GM19043 (cell line): Measurements from ENCODE around the gene INCA1.
A peak's percentile ranks its signal among the peaks of the same experiment; 100 is the strongest.

Experiments used
- ATAC-seq: cut with Tn5 transposase; IDR thresholded peaks from one replicate; pipeline ENCODE4 v1.9.1; 2021; ENCODE audit warnings: low read depth; ENCODE audit not compliant: unreplicated experiment

Gene INCA1

DNA sequence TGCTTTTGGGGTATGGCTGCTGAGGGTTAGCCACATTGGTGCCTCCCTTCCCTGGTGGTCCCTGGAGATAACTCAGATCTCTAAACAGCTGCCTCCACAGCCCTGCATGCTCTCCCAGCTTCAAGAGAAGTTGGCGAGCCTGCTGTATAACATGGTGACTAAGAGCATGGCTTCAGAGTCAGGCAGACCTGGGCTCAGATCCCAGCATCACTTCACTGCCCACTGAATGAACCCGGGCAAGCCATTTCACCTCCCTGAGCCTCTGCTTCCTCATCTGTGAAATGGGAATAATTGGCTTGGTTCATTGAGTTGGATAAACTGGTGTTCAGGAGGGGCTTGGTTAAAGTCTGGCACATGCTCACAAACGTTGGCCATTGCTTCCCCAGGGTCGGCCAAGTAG, 17.0 kb upstream of the INCA1 start:
- no peak for ATAC-seq

DNA sequence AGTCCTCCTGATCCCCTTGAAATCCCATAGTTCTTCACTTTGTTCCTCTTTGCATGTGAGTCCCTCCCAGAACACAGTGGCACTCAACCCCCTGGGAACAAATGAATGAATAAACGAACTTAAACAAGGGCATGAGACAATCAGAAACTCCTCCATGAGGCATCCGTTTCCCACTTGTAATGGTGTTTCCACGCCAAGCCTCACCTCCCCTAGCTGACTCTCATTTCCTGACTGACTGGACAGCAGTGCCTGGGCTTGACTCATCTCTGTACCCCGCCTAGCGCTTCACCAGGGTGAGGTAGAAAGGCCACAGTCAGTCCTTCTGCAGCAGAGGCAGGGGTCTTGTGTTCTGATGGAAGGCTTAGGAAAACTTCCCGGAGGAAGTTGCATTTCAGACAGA, 14.6 kb upstream of the INCA1 start:
- no peak for ATAC-seq

DNA sequence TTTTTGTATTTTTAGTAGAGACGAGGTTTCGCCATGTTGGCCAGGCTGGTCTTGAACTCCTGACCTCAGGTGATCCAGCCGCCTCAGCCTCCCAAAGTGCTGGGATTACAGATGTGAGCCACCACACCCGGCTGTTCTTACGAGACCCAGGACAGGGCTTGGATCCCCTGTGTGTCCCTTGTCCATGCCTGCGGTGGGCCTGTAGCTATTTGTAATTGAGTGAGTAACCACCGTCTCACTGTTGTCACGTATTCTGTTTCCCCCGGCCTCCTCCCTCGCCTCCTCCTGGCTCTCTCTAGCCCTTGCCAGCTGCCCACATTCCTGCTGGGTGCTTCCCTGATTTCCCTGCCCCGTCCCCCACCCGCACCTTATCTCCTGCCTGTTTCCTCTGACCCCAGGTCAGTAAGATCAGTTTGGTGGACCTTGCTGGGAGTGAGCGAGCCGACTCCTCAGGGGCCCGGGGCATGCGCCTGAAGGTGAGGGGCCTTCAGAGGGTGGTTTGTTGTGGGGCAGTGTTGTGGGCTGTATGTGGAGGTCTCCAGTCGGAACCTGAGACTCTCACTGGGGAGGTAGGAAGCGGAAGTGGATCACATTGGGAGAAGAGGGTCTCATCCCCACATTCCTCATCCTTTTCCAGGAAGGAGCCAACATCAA, 6.0 kb upstream of the INCA1 start:
- ATAC-seq = no peak

DNA sequence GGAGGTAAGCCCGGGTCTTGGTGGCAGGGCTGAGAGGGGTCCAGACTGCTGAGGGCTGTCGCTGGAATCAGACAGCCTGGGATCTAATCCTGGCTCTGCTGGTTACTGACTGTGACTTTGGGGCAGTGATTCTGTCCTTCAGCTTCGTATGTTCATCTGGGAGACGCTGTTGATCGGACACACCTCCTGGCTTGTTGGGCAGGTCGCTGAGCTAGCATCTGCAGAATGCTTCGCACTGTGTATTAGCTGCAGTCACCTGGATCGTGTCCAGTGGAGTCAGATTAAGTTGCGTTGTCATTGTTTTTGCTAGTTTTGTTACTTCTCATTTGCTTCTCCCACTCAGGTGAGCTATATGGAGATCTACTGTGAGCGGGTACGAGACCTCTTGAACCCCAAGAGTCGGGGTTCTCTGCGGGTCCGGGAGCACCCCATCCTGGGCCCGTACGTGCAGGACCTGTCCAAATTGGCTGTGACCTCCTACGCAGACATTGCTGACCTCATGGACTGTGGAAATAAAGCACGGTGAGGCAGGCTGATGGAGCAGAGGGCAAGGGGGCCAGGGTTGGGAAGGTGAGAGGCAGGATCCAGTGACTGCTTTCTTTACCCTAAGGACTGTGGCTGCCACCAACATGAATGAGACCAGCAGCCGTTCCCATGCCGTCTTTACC, 4.9 kb upstream of the INCA1 start:
- ATAC-seq = no peak

DNA sequence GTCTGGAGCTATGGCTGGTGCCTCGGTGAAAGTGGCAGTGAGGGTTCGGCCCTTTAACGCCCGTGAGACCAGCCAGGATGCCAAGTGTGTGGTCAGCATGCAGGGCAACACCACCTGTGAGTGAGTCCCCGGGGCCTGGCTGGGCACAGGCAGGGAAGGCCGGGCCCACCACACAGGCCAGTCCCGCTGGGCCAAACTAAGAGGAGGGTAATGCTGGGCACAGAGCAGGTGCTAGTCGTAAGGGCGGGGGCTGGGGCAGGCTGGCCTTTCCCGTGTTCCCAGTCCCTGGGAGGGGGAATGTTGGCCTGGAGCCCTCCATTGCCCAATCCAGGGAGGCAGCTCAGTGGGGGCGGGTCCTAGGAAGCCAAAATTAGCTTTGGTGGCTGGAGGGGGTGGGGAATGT, 2.9 kb upstream of the INCA1 start:
- no peak for ATAC-seq

DNA sequence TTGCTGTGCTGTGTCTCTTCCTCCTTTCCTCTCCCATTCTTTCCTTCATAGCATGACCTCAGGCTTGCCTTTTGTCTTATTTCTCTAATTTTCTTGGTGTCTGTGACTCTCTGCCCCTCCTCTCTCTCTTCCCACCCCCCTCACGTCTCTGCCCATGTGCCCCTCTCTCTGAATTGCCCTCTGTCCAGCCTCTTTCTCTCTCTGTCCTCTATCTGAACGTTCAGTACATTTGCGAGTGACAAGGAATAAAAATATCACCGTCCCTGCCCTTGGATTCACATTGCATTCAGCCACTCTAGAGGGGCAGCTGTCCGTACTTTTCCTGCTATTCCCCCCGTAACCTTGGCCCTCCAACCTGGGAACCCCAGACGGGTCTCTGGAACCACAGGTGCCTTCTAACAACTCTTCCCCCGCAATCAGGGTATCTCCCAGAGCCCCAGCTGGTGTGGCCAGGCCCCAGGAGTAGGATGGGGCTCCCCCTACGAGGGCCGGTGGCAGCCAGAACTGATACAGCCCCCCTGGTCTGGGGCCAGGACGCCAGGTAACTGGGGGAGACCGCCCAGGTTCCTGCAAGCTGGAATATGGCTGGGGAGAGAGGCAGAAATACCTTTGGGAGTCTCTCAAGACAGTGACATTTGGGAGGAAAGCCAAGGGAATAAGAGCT, 2.2 kb upstream of the INCA1 start:
- no peak for ATAC-seq

DNA sequence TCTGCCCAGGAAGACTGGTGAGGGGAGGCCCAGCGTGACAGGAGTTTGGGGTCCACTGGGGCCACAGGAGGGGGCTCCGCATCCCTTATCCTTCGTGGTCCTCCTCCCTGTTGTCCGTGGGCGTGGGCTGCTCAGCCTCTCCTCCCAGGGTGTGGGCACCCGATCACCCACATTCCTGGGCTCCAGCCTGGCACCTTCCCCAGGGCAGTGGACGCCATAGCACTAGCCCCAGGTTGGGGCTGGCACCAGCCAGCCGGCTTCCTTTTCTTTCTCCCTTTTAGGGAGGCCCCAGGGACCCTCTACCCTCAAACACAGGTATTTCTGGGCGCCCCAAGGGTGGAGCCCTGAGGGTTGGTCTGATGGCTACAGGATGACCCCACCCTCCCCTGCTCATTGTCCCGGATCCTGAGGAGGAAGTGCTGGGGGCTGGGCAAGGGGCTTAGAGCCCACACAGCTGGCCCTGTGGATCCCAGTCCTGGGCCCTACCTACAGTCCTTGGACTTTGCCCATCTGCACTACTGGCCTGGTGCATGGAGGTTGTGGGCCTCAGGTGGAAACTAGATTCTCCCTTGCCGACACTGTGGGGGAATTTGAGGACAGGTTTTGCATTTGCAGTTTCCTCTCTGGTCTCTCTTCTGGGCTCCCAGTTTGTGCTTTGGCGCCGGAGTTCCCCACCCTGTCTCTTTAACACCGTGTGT, 1.6 kb upstream of the INCA1 start:
- ATAC-seq = no peak

DNA sequence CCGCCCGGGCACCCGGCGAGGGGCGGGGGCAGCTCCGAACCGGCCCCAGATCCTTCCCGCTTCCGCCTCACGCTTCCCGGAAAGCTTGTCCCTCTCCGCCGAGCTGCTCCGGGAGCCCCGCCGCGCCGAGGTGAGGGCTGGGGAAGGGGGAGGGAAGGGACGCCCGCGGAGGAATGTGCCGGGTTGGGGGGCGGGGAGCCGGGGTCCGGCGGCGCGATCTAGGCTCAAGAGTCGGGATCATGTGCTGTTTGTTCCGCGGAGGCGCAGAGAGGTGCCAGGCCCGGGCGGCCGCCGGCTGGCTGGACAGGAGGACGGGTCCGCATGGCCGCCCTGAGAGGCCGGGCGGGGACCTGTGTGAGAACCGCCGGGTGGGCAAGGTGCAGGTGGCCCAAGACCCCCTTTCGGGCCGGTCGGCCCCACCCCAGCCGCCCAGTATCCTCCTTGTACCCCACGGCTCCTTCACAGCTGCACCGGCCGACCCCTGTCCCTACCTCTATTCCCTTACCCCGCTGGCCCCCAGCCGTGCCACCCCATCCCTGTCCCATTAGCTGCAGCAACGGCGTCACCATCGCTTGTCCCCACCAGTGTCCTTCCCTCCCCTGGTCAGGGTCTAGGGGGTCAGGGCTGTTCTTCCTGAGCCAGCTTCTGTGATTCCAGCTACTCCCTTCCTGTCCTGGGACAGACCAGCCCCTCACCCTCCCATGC, 857 bp upstream of the INCA1 start:
- no peak for ATAC-seq

DNA sequence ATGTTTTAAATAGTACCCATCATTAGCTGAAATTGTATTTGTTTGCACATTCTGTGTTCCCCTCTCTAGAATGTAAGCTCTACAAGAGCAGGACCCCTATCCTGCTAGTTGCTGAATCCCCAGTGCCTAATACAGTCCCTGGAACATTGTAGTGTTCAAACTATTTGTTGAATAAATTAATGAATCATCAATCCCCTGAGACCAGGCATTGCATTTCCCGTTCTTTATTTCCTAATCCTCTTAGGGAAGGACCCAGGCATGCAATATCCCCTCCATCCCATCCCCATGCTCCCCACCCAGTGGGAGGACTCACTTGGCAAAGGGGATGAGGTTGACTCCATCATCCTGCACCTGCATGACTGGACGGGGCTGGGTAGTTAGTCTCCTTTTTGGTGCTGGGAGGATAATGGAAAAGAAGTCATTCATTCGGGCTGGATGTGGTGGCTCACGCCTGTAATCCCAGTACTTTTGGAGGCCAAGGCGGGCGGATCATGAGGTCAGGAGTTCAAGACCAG, 3.2 kb downstream of the INCA1 start:
- ATAC-seq = no peak

DNA sequence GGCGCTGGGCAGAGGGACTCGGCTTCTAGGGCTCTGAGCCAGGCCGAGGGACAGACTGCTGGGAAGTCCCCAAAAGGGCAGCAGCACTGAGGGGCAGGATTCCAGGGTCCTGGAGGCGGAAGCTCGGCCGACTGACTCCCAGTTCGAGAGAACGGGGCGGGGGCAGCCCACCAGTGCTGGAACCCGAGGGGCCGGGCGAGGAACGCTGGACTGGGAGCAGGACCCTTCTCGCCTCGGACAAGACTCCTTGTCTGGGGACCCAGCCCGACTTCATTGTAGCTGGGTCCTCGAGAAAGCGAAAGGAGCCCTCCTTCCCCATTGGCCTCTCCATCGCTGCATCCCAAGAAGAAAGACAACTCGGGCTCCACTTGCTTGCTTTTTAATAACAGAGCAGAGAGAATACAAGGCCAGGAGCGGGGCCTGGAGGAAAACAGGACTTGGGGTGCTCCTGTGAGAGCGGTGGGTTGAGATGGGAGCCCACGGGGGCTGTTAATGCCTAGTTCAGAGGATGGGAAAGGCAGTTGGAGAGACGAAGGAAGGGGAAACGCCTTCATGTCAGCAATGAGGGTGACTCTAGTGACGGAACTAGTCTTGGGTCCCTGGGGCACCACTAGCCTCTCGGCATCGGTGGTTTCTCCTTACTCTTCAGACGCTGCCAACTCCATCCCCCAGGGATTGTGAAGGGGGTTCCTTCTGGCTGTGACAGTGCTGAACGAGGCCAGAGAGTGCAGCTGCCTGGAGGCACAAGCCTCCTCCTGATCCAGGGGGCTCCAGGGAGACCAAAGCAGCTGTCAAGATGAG, 9.4 kb downstream of the INCA1 start:
- no peak for ATAC-seq

DNA sequence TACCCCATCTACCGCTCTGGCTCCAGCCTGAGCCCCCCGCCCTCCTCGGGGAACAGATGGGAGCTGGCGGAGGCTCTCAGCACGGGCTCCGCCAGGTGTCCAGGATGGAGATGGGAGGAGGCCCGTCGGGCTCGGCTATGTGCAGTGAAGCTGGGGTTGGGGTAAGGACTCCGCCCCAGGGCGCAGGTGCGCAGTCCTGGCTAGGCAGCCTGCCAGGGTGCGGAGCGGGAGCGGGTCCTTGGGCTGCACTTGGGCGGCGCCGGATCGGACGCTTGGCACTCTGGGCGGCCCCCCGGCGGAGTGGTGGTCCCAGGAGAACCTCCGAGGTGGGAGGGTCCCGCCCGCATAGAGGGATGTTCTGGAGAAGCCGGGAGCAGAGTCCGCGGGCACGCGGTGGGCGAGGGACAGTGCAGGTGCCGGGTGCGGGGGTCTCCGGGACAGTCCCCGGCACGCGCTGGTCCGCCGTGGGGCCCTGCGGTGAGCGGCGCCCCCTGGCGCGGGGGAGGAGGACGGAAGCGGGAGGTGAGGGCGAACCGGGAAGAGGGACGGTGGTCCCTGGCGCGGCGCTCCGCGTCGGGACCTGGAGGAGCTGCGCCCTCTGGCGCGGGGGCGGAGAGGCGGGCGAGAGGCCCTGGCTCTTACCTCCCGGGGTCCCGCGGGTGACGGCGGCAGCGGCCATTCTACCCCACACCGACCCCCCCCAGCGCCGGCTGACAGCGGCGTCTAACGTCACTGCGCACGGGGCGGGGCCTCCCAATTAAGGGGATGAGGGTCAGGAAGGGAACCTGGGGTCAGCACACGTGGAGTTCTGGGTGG, 10.2 kb downstream of the INCA1 start, which contains the start of gene CAMTA2:
Gene CAMTA2, minus strand, starts transcription at position 725 of the 816 bp plus-strand sequence. CDS start 1,453 bp downstream, outside the sequence.
- peak; percentile 51 for ATAC-seq

DNA sequence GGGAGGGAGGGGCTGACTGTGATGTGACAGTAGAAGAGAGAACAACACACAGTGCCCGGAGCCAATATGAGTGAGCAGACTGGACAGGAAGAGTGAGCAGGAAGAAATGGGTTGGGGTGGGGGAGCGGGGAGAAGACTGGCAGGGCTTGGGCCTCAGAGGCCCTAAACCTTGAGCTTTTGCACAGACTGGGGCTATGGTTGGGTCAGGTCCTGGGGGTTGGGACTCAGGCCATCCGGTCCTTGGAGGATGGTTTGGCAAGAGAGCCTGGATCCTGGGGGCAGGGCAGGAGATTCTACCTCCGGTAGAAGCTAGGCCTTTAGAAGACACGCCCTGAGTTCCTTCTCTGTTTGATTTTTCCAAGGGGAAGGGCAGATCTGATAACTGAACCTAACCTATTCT, 10.9 kb downstream of the INCA1 start:
- no peak for ATAC-seq

DNA sequence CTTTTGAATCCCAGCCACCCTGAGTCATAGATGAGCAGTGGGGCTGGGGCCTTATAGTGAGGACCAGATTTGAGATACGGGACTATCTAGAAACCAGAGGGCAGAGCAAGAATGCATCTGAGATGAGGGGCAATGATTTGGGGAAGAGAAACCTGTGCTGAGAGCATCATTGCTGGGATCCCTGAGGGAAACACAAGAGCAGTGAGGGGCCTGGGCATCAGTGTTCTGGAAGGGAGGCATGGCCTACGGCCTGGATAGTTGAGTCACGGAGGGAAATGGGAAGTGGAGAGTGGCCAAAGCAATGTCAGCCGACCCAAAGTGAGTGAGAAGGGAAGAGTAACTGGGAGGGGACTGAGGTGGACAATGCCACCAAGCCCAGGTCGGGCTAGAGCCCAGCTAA, 15.0 kb downstream of the INCA1 start:
- no peak for ATAC-seq

DNA sequence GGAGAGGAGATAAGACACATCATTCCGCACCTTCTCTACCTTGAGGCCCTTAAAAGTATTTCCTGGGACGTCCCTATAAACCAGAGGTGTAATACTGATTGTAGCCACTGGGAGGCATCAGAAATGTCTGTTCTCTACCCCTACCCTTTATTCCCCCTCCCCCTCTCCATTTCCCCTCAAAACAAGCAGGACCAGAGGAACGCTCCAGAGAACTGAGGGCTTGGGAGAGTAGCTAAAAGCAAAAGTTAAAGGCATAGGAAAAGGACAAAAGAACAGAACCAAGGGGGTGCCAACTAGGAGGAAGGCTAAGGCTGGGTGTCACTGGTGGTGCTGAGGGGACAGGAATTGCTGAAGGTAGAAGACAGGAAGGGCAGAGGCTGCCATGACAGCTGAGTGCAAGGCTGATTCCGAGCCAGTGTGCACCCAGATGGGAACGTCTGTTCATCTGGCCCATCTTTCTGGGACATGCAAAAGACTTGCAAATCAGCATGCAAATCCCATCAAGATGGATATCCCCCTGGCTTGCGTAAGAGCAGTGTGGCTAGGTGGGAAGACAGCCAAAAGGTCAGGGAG, 16.6 kb downstream of the INCA1 start:
- ATAC-seq = no peak

DNA sequence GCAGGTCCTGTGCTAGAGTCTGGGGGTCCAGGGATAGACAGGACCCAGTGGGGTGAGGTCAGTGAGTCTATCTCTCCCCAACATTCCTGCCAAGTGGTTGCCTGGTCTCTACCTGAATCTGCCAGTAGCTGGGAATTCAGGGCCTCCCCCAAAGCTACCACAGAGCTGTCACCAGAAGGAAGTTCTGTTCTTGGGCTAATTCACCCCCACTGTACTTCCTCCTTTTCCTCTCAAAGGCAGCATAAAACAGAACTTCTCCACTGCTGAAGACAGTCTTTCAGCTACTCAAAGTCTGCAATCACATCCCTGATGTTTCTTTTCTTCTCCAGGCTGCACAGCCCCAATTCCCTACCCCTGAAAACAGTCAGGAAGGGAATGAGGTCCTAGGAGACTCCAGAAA, 18.6 kb downstream of the INCA1 start:
- ATAC-seq = no peak

DNA sequence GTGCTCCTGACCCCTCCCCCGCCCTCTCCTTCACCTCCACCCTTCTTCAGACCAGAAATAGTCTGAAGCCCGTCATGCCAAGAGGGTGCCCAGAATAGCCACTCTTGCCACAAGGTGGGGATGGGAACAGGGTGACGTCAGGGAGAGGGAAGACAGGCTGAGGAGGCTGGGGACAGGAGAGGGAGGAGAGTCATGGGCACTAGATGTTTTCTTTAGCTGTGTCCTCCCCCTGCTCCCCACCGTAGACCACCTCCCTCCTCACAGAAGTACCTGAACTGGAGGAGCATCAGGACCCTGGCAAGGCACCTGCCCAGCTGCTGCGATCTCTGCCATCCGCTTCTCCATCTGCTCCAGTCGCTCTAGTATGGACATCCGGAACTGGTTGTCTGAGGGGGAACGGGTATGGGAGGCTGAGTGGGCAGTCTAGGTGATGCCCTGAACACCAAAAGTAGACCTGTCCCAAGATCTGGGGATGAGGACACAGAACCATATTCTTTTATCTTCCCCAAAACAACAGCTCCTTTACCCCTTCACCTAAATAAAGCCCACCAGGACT, 23.1 kb downstream of the INCA1 start:
- no peak for ATAC-seq

DNA sequence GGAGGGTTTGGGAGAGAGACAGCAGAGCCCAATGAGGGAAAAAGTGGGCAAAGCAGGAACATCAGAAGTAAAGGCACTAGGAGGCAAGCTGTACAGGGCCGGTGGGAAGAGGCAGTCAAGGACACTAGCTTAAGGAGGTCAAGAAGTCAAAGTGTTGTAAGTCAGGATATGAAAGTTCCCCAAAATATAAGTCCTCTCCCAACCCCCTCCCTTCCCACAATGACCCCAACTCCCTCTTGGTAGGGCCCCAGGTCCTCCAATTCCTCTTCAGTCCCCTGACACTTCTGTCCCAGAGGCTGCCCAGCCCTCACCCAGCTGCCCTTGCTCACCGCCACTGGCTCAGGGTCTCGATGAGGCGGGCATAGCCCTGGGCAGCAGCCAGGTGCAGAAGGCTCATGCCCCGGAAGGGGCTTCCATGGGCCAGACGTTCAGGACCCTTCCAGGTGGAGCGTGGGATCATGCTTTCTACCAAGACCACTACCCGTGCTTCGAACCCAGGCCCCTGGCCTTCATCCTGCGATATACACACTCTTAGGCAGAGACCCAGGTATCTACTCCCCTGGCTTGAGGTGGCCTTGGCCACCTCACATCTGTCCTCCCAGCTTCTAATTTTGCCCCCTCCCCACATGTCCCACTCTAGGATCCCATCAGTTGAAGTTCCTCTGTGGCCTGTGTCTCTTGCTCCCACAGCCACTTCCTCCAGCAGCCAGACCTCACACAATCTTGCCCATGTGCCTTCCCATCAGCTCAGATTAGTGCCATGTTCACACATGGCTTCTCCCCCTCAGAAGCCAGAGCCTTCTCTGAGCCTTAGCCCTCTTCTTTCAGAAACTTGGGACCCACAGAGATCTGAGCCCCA, 23.8 kb downstream of the INCA1 start:
- ATAC-seq = no peak
